Hematopoietic multipotent progenitor cell treated with erythropoietin and hydrocortisone succinate and interleukin-3 and kit ligand, for 17 days (in vitro differentiated cells): ENCODE measurements around the gene ZNF772.
A peak's percentile ranks its signal among the peaks of the same experiment; 100 is the strongest.
"Not testable (repeated sequence)": the region's sequence is repeated elsewhere in the genome, so short reads cannot be mapped to it uniquely, and the experiment has no call there.

Source experiments
- DNase-seq: peaks from one replicate; pipeline ENCODE4 v3.0.0-alpha.2; 2015; ENCODE audit warnings: low spot score

ZNF772 gene

DNA sequence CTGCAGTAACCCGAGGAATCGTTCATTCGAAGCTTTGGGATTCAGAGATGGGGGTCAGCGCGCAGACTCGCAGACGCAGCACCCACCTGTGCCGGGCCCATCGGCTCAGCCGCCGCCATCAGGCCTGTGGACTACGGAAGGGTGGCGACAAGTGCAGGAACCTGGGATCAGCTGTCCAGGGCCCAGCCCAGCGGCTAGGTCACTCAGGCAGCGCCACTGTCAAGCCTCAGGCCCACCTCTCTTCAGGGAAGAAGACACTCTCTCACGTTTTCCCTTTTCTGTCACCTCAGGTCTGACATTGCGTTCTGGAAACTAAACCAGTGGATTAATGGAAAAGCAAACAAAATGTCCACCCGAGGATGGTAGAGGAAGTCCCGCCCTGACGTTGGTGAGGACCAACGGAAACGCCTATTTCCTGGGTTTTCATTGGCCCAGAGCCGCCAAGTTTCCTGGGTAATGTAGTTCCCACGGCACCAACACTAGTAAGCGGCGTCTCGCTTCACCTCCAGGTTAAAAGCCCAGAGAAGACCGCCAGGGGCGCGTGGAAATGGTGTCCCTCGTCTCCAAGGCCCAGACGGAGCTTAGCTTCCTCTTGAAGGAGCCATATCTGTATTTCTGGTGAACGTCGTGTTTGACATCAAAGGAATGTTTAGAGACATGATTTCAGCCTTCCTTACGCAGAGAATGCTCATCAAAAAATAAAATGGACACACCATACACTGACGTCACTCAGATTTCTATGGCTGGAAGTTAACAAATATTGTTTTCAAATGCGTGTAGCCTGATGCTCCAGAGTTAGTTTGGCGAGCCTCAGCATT is at the start of gene ZNF772:
ZNF772 (minus strand) TSS at position 376 of the 818 bp plus-strand sequence; CDS start at position 119, 257 bp downstream.
- DNase-seq = peak; percentile 80

DNA sequence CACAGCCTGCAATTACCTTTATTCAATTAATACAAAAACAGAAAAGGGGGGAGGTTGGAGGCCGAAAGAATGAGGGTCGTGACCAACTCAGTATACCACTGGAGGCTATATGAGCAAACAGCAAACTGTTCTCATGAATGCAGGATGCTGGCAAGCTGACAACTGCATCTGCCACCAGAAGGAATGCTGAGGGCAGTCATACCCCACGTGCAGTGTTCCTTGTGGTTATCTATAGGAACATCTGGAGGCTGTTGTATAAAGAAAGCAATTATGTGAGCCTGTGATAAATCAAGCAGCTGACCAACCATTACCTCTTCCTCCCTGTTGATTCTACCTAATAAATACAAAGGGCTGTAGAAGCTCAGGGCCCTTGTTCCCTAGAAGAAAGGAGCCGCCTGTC is 40.7 kb upstream of the ZNF772 start:
- DNase-seq = not testable (repeated sequence)

DNA sequence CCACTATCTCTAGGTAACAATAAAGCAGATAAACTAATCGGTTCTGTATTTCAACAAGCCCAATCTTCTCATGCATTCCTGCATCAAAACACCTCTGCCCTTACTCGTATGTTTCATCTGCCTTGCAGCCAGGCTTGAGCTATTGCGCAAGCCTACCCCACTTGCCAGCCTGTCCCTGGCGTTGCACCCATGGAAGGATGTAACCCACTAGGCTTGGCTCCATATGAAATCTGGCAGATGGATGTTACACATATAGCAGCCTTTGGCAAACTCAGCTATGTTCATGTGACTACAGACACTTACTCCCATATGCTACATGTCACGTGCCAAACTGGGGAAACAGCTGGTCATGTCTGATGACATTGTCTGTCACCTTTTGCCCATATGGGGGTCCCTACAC is 37.9 kb upstream of the ZNF772 start:
- no peak for DNase-seq

DNA sequence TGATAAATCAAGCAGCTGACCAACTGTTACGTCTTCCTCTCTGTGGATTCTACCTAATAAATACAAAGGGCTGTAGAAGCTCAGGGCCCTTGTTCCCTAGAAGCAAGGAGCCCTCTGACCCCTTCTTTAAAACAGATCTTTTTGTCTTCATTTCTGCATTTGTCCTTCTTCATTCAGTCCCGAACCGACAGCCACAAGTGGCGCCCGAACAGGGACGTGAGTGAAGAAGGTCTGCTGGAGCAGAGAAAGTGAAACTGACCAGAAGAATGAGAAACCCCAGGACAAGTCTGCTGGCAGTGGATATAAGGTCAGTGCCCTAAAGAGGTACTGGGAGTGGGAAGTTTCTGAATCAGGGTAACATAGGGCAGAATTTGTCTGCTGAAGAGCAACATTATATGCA is 35.5 kb upstream of the ZNF772 start:
- DNase-seq = no peak

DNA sequence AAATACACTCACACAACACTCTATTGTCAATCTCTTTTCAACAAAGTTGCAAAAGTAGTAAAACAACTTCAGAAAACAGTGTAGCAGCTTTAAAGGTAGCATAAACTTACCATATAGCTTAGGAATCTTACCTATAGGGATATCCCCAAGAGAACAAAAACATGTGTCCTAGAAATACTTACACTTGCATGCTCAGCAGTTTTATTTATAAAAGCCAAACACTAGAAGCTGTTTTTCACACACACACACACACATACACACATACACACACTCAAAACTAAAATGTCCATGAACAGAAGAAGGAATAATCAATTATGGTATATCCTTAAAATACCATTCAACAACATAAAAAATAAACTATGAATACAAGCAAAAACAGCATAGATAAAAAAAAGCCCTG is 34.1 kb upstream of the ZNF772 start:
- DNase-seq = no peak

DNA sequence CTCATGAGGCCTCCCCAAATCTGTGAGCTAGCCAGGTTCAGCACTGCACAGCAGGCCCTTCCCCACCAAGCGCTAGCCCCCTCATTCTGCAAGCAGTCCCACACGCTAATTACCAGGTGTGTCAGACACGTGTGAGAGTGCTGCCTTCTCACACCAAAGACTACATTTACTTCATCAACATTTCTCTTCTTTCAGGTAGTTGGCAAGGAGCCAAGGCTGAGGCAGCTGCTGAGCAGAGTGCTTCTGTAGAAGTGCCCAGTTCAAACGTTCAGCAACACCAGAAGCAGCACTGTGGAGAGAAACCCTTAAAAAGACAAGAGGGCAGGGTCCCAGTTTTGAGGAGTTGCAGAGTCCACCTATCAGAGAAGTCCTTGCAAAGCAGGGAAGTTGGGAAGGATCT is 28.8 kb upstream of the ZNF772 start:
- DNase-seq = no peak

DNA sequence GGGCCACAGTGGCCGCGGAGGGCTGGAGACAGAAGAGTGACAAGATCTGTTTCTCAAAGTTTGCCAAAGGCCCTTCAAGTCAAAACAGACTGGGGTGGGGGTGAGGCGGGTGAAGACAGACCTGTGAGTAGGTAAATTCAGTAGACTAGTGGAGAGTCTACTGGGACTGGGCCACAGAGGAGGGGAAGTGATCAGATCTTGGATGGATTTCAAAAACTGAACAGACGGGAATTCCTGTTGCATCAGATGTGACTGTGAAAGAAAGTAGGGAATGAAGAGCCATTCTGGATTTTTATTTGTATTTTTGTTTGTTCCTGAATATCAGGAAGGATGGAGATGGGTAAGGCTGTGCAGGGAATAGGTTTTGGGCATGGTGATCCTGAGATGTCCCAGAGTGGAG is 23.0 kb upstream of the ZNF772 start:
- DNase-seq = not testable (repeated sequence)

DNA sequence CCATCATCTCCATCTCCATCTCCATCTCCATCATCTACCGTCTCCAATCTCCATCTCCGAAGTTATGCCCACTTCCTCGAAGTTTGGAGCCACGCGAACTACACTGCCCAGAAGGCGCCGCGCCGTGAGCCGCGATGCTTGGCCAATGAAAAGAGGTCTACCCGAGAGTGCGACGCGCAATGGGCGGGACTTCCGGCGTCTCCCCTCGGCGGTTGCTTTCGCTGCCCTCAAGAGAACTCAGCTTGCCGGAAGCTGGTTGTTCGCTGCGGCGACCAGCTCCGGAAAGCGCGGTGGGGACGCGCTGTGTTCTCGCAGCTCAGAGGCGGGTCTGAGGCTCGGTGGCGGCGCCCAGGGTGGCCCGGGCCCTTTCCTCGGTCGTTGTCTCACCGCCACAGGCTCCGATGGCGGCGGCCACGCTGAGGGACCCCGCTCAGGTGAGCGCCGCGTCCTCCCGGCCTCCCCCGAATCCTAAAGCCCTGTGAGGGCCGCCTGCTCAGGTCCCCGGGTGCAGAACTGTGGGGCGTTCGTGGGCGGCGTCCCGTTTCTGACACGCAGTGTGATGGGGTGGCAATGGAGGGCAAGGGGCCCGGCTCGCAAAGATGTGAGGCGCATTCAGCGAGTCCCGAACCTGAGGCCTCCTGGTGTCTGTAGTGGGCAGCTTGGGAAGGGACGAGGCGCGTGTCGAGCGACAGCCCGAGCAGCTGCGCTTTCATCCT is 22.5 kb upstream of the ZNF772 start, which contains the start of gene ZNF773:
ZNF773 (plus strand) TSS at position 259 of the 716 bp plus-strand sequence; CDS start at position 402, 143 bp downstream.
- DNase-seq = peak; percentile 76

DNA sequence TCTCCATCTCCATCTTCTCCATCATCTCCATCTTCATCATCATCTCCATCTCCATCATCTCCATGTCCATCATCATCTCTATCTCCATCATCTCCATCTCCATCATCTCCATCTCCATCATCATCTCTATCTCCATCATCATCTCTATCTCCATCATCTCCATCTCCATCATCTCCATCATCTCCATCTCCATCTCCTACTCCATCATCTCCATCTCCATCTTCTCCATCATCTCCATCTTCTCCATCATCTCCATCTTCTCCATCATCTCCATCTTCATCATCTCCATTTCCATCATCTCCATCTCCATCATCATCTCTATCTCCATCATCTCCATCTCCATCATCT is 21.9 kb upstream of the ZNF772 start:
- not testable (repeated sequence) for DNase-seq

DNA sequence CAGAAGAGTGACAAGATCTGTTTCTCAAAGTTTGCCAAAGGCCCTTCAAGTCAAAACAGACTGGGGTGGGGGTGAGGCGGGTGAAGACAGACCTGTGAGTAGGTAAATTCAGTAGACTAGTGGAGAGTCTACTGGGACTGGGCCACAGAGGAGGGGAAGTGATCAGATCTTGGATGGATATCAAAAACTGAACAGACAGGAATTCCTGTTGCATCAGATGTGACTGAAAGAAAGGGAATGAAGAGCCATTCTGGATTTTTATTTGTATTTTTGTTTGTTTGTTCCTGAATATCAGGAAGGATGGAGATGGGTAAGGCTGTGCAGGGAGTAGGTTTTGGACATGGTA is 10.9 kb upstream of the ZNF772 start:
- not testable (repeated sequence) for DNase-seq

DNA sequence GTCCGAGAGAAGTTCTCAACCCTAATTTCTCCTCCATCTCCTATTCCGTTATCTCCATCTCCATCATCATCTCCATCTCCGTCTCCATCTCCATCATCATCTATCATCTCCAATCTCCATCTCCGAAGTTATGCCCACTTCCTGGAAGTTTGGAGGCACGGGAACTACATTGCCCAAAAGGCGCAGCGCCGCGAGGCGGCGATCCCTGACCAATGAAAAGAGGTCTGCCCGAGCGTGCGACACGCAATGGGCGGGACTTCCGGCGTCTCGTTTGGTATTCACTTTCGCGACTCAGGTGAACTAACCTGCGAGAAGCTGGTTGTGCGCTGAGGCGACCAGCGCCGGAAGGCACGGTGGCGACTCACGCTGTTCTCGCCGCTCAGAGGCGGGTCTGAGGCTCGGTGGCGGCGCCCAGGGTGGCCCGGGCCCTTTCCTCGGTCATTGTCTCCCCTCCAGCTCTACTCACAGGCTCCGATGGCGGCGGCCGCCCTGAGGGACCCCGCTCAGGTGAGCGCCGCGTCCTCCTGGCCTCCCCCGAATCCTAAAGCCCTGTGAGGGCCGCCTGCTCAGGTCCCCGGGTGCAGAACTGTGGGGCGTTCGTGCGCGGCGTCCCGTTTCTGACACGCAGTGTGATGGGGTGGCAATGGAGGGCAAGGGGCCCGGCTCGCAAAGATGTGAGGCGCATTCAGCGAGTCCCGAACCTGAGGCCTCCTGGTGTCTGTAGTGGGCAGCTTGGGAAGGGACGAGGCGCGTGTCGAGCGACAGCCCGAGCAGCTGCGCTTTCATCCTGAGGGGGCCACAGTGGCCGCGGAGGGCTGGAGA is 10.3 kb upstream of the ZNF772 start, which contains the start of gene ZNF419:
ZNF419 (plus strand) TSS at position 274 of the 822 bp plus-strand sequence; CDS start at position 475, 201 bp downstream.
- peak; percentile 82 for DNase-seq

DNA sequence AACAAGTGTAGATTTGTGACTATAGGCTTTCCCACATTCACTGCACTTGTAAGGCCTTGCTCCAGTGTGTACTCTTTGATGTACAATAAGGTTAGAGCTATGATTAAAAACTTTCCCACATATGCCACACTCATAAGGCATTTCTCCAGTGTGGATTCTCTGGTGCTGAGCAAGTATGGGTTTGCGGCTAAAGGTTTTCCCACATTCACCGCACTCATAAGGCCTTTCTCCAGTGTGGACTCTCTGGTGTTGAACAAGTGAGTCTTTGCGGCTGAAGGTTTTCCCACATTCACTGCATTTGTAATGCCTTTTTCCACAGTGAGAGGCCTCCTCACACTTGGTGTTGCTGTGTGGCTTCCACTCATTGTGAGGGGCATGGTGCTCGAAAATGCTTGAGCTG is 3.7 kb downstream of the ZNF772 start:
- DNase-seq = no peak

DNA sequence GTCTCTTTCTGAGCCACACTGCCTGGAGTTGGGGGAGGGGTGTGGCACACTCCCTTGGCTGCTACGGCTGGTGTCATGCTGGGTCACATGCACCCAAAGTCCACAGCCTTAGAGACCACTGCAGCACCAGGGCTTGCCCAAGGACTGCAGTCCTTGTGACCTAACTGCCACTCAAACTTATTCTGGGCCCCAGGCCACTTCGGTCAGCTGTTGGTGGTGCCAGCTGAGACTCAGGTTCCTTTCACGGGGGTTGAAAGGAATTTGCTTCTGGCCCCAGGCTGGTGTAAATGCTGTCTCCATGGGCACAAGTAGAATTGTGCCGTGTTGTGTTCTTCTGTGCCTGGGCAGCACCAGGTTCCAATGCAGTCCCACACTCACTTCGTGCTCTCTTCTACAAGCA is 10.9 kb downstream of the ZNF772 start:
- no peak for DNase-seq

DNA sequence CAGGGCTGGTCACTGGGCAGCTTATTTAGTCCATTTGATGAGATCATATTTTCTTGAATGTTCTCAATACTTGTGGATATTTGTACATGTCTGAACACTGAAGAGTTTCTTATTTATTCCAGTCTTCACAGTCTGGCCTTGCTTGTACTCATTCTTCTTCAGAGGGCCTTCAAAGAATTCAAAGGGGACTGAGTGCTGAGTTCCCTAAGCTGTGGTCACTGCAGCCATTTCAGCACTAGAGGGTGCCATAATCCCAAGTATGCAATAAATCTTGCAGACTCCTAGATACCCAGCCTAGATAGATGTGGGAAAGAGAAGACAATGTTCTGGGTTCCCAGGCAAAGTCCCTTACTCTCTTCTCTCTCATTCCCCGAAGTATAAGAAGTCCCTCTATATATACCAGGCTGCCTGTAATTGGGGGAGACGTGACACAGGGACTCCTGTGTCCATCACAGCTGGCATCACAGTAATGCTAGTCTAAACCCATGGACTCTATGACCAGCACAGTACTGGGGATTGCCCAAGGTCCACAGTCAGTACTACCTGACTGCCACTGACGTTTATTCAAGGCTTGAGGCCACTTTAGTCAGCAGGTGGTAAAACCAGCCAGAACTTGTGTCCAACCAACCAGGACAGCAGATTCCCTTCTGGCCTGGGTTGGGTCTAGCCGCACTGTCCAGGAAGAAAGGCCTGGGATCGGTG is 11.5 kb downstream of the ZNF772 start:
- DNase-seq = peak; percentile 20

DNA sequence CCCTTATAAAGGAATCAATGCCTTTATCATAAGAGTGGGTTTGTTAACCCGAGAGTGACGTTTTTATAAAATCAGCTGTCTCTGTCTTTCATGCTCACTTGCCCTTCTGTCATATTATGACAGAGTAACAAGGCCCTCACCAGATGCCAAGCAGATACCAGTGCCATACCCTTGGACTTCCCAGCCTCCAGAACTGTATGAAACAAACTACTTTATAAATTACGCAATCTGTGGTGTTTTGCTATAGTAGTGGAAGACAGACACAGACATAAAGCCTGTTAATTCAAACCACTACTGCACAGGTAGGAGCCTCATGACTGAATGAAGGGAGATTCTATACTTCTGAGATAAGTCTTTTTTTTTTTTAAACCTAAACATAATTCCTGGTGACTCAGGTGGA is 25.1 kb downstream of the ZNF772 start:
- DNase-seq = no peak

DNA sequence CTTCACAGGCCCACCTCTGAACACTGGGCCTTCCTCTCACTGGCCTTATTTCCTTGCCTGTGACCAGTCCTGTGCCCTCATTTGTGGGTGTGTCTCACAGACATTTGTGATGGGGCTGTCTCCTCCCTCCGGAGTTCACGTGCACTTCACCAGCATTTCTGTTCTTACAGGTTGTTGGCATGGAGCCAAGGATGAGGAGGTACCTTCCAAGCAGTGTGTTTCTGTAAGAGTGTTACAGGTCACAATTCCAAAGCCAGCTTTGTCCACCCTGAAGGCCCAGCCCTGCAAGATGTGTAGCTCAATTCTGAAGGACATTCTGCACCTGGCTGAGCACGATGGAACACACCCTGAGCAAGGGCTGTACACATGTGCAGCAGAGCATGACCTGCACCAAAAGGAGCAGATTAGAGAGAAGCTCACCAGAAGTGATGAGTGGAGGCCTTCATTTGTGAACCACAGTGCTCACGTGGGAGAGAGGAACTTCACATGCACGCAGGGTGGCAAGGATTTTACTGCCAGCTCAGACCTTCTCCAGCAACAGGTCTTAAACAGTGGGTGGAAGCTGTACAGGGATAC is 34.2 kb downstream of the ZNF772 start:
- no peak for DNase-seq

DNA sequence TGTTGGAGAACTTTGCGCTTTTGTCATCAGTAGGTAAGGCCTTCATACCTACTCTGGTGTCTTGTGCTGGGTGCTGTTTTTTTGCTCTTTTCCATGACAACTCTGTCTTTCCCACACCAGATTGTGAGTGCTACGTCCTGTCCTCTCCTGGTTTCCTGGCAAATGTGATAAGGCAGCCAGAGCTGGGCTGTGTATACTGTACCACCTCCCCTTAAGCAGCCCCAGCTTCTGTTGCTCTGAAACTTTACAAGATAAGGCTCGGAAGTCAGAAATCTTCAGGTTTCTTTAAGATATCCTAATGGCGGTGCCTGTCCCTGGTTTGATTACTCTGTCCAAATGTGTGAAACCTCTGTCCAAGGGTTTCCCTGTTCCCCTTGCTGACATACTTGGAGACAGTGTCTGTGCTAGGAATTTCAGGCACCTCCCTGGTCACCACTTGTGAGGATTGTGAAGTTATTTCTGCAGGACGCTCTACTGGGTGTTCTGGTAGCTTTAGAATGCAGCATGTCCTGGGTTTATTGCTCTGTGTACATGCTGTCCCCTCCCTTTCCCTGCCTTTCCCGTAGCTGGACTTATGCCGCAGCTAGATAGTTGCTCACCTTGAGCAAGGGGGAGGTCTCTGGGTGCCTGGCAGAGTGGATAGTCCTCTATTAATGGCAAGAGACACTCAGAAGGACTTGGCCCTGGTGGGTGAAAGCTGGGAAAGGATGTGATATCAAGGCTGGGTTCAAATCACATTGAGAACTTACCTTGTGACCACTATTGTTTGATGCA is 35.2 kb downstream of the ZNF772 start:
- no peak for DNase-seq

DNA sequence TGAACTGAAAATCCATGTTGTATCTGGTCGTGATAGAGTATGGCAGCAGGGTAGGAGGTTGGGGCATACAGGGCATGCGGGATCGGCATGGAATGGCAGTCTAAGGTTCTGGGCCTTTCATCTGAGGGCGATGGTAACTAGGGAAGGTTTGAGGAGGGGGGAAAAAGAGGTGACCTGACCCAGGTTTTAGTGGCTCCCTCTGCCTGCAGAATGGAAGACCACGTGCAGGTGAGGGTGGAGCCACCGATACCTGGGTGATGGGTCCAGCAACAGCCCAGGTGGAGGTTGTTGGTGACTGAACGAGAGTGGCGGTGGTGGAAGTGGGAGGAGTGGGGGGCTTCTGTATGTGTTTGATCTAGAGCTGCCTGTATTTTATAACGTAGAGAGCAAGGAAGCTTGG is 38.4 kb downstream of the ZNF772 start:
- no peak for DNase-seq

DNA sequence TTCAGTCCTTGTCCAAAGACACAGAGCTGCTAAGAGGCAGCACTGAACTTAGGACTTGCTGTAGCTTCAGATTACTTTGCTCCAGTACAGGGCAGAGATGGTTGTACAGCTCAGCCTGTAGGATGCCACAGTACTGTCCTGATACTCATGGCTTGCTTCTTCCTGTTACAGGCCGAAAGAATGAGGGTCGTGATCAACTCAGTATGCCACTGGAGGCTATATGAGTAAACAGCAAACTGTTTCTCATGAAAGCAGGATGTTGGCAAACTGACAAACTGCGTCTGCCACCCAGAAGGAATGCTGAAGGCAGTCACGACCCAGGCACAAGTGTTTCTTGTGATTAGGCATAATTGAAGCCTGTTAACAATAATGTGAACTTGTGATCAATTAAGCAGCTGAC is 39.4 kb downstream of the ZNF772 start:
- no peak for DNase-seq

DNA sequence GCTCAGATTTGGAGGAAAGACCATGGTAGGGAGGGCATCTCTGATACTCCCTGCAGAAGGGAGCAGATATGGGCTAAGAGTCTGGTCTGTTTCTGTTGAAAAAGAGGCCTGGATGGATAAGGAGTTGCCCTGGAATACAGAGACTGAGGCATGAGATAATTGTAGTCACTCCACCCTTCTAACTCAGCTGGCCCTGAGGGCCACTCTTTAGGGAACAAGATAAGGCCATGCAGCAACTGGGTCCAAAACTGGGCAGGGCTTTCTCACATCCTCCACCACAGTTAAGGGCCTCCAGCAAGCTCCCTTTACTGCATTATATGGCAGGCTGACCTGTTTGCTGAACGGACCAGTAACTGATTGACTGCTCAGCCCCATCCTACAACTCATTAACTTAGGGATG is 40.9 kb downstream of the ZNF772 start:
- DNase-seq = peak; percentile 45
